Subcutaneous abdominal adipose tissue (tissue), 5 donors: ENCODE results near the gene NCCRP1.
"Not testable (repeated sequence)": the region's sequence is repeated elsewhere in the genome, so short reads cannot be mapped to it uniquely, and the experiment has no call there.

Experiments
- H3K27ac ChIP-seq: one replicate; pipeline ENCODE4 v1.7.0; 2013; ENCODE audit warnings: low read depth, mild to moderate bottlenecking, inconsistent platforms, low read length, moderate library complexity
- H3K27me3 ChIP-seq, 5 donors: one replicate each; pipeline ENCODE4 v1.7.0; 2013; ENCODE audit warnings: low read length in 5 of 5, inconsistent platforms in 1 of 5; ENCODE audit not compliant: control insufficient read depth in 5 of 5, insufficient read depth in 4 of 5
- H3K36me3 ChIP-seq, 5 donors: one replicate each; pipeline ENCODE4 v1.7.0; 2013; ENCODE audit warnings: low read length in 5 of 5; ENCODE audit not compliant: control insufficient read depth in 5 of 5, insufficient read depth in 5 of 5
- H3K4me1 ChIP-seq, 5 donors: one replicate each; pipeline ENCODE4 v1.7.0; 2013; ENCODE audit warnings: low read length in 5 of 5, mild to moderate bottlenecking in 3 of 5, moderate library complexity in 1 of 5; ENCODE audit not compliant: control insufficient read depth in 5 of 5, insufficient read depth in 5 of 5
- H3K4me3 ChIP-seq, 5 donors: one replicate each; pipeline ENCODE4 v1.7.0; 2013; ENCODE audit warnings: low read length in 5 of 5, low read depth in 1 of 5
- H3K9ac ChIP-seq, 5 donors: one replicate each; pipeline ENCODE4 v1.7.0; 2013; ENCODE audit warnings: low read length in 5 of 5, mild to moderate bottlenecking in 4 of 5, moderate library complexity in 3 of 5
- H3K9me3 ChIP-seq, 5 donors: one replicate each; pipeline ENCODE4 v1.7.0; 2013; ENCODE audit warnings: low read length in 5 of 5; ENCODE audit not compliant: control insufficient read depth in 5 of 5
- donor health status: healthy.
- donor health status: healthy.
- donor health status: healthy.
- donor health status: healthy.
- donor health status: healthy.

Gene NCCRP1

GRCh38 chr19:39240421-39240820, 43.7 kb downstream of the NCCRP1 start:
- Histone ChIP-seq H3K4me1 (peaks cover 0 to 3% (median 0%) of the 10 kb centered on the region in 5 donors), H3K9ac (no peak overlapping the region), H3K27me3 (peaks cover 3 to 14% (median 11%) of the 10 kb centered on the region in 5 donors), H3K27ac (no peak overlapping the region), H3K36me3 (no peaks in the 10 kb centered on the region), H3K4me3 (no peak overlapping the region), H3K9me3 (no peaks in the 10 kb centered on the region)

GRCh38 chr19:39243741-39244140, 47.0 kb downstream of the NCCRP1 start:
- H3K36me3 ChIP-seq, H3K9me3 ChIP-seq, H3K9ac ChIP-seq, H3K4me3 ChIP-seq, H3K27ac ChIP-seq: not testable (repeated sequence)
- Histone ChIP-seq H3K4me1 (peaks cover 0 to 18% (median 14%) of the 10 kb centered on the region in 5 donors), H3K27me3 (peaks cover 5 to 23% (median 15%) of the 10 kb centered on the region in 5 donors)

- H3K4me3 ChIP-seq, H3K36me3 ChIP-seq: not testable (repeated sequence)
- peaks cover 0 to 22% (median 20%) of the 10 kb centered on the region in 5 donors for H3K4me1 ChIP-seq
These were observed 47.8 kb downstream of the NCCRP1 start, which contains the start of gene IFNL3 for GRCh38 chr19:39244410-39245100. Gene IFNL3 (minus strand): TSS chr19:39245006. CDS start chr19:39244967, 39 bp downstream.

GRCh38 chr19:39245166-39245565, 48.4 kb downstream of the NCCRP1 start:
- not testable (repeated sequence) for H3K9ac ChIP-seq, H3K36me3 ChIP-seq, H3K27ac ChIP-seq, H3K4me3 ChIP-seq, H3K9me3 ChIP-seq
- Histone ChIP-seq H3K27me3 (peaks cover 5 to 28% (median 17%) of the 10 kb centered on the region in 5 donors), H3K4me1 (peaks cover 0 to 22% (median 20%) of the 10 kb centered on the region in 5 donors)

More at GRCh38 chr19:39244410-39245100, 47.8 kb downstream of the NCCRP1 start, which contains the start of gene IFNL3:
- peaks cover 5 to 28% (median 17%) of the 10 kb centered on the region in 5 donors for H3K27me3 ChIP-seq
- not testable (repeated sequence) for H3K9ac ChIP-seq, H3K27ac ChIP-seq, H3K9me3 ChIP-seq

GRCh38 chr19:39246951-39247669, 50.3 kb downstream of the NCCRP1 start:
- Histone ChIP-seq H3K36me3 (no peaks in the 10 kb centered on the region), H3K9ac (no peak overlapping the region), H3K4me1 (peaks cover 0 to 22% (median 20%) of the 10 kb centered on the region in 5 donors), H3K27me3 (peaks cover 5 to 28% (median 17%) of the 10 kb centered on the region in 5 donors), H3K9me3 (no peaks in the 10 kb centered on the region), H3K4me3 (peak overlapping the region in 1 of 5 donors; percentile 42), H3K27ac (no peak overlapping the region)

GRCh38 chr19:39247701-39248664, 51.2 kb downstream of the NCCRP1 start:
- no peaks in the 10 kb centered on the region for H3K9me3 ChIP-seq
- no peak overlapping the region for H3K9ac ChIP-seq
- peak overlapping the region in 1 of 5 donors; percentile 42 for H3K4me3 ChIP-seq
- peaks cover 0 to 22% (median 20%) of the 10 kb centered on the region in 5 donors for H3K4me1 ChIP-seq
- no peak overlapping the region for H3K27ac ChIP-seq
- no peaks in the 10 kb centered on the region for H3K36me3 ChIP-seq
- H3K27me3 ChIP-seq: peaks cover 5 to 28% (median 17%) of the 10 kb centered on the region in 5 donors

GRCh38 chr19:39248806-39249205, 52.0 kb downstream of the NCCRP1 start, which contains the start of gene IFNL4:
Gene IFNL4 (minus strand): TSS chr19:39248856.
- Histone ChIP-seq H3K4me1 (peaks cover 0 to 22% (median 20%) of the 10 kb centered on the region in 5 donors), H3K27ac (no peak within 1 kb of the TSS), H3K27me3 (peaks cover 5 to 28% (median 17%) of the 10 kb centered on the region in 5 donors), H3K9ac (no peak within 1 kb of the TSS), H3K4me3 (peak within 1 kb of the TSS in 1 of 5 donors; percentile 42), H3K36me3 (no peaks in the 10 kb centered on the region), H3K9me3 (no peaks in the 10 kb centered on the region)

- Histone ChIP-seq H3K27ac (no peak overlapping the region), H3K4me1 (peaks cover 0 to 22% (median 20%) of the 10 kb centered on the region in 5 donors), H3K27me3 (peaks cover 5 to 34% (median 20%) of the 10 kb centered on the region in 5 donors), H3K9ac (no peak overlapping the region), H3K4me3 (no peak overlapping the region), H3K9me3 (no peaks in the 10 kb centered on the region), H3K36me3 (no peaks in the 10 kb centered on the region)
These were observed 54.3 kb downstream of the NCCRP1 start for GRCh38 chr19:39251081-39251480.
